GM06990 (cell line): Measurements from ENCODE around the gene STRADA.
"Not testable (repeated sequence)": the region's sequence is repeated elsewhere in the genome, so short reads cannot be mapped to it uniquely, and the experiment has no call there.

Experiments
- DNase-seq: peaks from one replicate; pipeline ENCODE4 v3.0.0-alpha.2; 2011; ENCODE audit not compliant: insufficient read length; ENCODE audit errors: extremely low read depth
- H3K27me3 ChIP-seq: replicated peaks from 2 replicates; pipeline ENCODE4 v1.6.0; 2011; ENCODE audit warnings: low read length; ENCODE audit not compliant: control insufficient read depth, insufficient read depth
- H3K36me3 ChIP-seq: 2 replicates; pipeline ENCODE4 v1.5.1; 2011; ENCODE audit warnings: low read length; ENCODE audit not compliant: control insufficient read depth, insufficient read depth
- H3K4me3 ChIP-seq: replicated peaks from 2 replicates; pipeline ENCODE4 v1.5.1; 2011; ENCODE audit warnings: low read depth, mild to moderate bottlenecking, control low read depth, low read length
- CTCF ChIP-seq: IDR thresholded peaks from 2 replicates; pipeline ENCODE4 v1.5.1; 2011; ENCODE audit warnings: low read length, control low read depth, mild to moderate bottlenecking, inconsistent platforms; ENCODE audit not compliant: insufficient read depth, poor library complexity, severe bottlenecking

The STRADA gene

GRCh38 chr17:63722403-63722802 lies 19.2 kb downstream of the STRADA start:
- Histone ChIP-seq H3K4me3 (no peak overlapping the region), H3K27me3 (no peaks in the 10 kb centered on the region), H3K36me3 (peaks cover 3% of the 10 kb centered on the region)
- TF ChIP-seq CTCF: no peak
- no peak for DNase-seq

GRCh38 chr17:63720194-63720593 lies 21.4 kb downstream of the STRADA start:
- not testable (repeated sequence) for H3K27me3 ChIP-seq, DNase-seq, H3K36me3 ChIP-seq, H3K4me3 ChIP-seq

- Histone ChIP-seq H3K36me3 (peaks cover 4% of the 10 kb centered on the region), H3K27me3 (no peaks in the 10 kb centered on the region), H3K4me3 (no peak overlapping the region)
- TF ChIP-seq CTCF: no peak
- no peak for DNase-seq
Observed at GRCh38 chr17:63718988-63719387, 22.6 kb downstream of the STRADA start.

- Histone ChIP-seq H3K4me3 (no peak overlapping the region), H3K36me3 (peaks cover 14% of the 10 kb centered on the region), H3K27me3 (no peaks in the 10 kb centered on the region)
- no peak for DNase-seq
- TF ChIP-seq CTCF: no peak
Observed at GRCh38 chr17:63716426-63716825, 25.2 kb downstream of the STRADA start.

- Histone ChIP-seq H3K36me3 (peaks cover 24% of the 10 kb centered on the region), H3K27me3 (no peaks in the 10 kb centered on the region), H3K4me3 (no peak overlapping the region)
- DNase-seq: no peak
- TF ChIP-seq CTCF: no peak
Observed at GRCh38 chr17:63714550-63715277, 26.9 kb downstream of the STRADA start.

- TF ChIP-seq CTCF: no peak
- no peaks in the 10 kb centered on the region for H3K27me3 ChIP-seq
- DNase-seq: no peak
- H3K36me3 ChIP-seq: peaks cover 34% of the 10 kb centered on the region
- no peak overlapping the region for H3K4me3 ChIP-seq
Observed at GRCh38 chr17:63709110-63709509, 32.5 kb downstream of the STRADA start.
